NCI-H146 (cell line): ENCODE measurements around the gene TMEM87B.
"Not testable (repeated sequence)": the region's sequence is repeated elsewhere in the genome, so short reads cannot be mapped to it uniquely, and the experiment has no call there.

Experiments
- DNase-seq: peaks from one replicate; lab custom pipeline; 2025; lab: John Stamatoyannopoulos, UW

TMEM87B gene

GRCh38 chr2:112133344-112133743, 78.3 kb downstream of the TMEM87B start:
- no peak for DNase-seq

DNA sequence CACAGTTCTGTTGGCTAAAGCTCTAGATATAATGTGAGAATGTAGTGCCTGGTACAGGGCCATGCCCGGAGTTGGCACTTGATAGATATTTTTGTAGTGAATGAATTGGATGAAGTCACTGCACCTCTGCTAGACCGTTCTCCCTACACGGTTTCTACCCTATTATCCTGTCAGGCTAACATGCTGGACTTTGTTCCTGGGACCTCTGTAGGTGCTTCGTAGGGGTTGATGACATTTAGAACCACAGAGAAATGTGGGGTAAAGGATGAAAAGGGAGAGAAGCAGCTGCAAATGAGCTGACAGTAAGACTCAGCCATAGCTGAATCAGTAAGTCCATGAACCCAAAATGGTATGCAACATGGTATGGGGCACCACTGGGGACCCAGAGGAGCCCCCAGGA, 79.1 kb downstream of the TMEM87B start:
- DNase-seq, result no peak

DNA sequence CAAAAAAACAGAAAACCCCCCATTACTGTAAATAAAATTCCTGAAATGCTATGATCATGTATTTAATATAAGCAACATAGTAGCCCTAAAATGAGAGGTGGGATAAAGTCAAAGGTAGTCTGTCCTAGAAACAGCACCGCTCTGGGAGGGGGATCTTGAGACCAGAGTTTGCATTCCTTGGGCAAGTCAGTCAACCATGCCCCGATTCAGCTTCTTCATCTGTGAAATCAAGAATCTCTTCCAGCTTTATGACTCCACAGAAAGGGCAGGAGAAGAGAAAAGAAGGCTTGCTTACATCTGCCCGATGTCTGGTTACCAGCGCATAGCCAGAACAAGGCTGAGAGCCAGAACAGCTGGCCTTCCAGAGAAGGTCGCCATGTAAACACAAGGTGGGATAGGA, 81.0 kb downstream of the TMEM87B start:
- DNase-seq, result no peak

- peak; percentile 58 for DNase-seq
Observed at GRCh38 chr2:112137516-112138158, 82.6 kb downstream of the TMEM87B start.

DNA sequence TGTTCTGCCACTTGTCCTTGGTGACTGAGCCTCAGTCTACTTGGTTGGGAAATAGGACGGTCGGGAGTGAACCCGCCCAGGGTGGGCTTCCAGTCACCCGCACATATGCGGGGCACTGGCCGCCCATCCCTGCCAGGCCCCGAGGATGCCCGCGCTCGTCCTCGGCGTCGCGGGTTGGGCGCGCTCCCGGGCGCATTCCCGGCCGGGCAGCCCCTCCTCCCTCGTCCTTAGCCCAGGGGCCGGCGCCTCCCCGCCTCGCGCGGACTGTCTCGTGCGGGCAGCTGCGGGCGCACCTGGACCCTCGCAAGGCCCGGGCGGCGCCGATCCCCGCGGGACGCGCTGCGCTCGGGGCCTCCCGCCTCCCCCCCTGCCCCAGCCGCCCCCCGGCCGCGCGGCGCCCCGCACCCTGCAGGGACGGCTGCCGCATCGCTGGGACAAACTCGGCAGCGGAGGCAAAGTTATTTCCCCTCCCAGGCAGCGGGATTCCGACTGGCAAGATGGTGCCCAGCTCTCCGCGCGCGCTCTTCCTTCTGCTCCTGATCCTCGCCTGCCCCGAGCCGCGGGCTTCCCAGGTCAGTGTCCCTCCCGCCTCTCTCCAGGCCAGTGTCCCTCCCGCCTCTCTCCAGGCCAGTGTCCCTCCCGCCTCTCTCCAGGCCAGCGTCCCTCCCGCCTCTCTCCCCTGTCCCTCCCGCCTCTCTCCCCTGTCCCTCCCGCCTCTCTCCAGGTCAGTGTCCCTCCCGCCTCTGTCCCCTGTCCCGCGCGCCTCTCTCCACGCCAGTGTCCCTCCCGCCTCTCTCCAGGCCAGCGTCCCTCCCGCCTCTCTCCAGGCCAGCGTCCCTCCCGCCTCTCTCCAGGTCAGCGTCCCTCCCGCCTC, 83.3 kb downstream of the TMEM87B start, which contains the start of gene FBLN7:
FBLN7 (plus strand) TSS at position 227 of the 874 bp plus-strand sequence; CDS start at position 498, 271 bp downstream.
- DNase-seq, result peak; percentile 62

DNA sequence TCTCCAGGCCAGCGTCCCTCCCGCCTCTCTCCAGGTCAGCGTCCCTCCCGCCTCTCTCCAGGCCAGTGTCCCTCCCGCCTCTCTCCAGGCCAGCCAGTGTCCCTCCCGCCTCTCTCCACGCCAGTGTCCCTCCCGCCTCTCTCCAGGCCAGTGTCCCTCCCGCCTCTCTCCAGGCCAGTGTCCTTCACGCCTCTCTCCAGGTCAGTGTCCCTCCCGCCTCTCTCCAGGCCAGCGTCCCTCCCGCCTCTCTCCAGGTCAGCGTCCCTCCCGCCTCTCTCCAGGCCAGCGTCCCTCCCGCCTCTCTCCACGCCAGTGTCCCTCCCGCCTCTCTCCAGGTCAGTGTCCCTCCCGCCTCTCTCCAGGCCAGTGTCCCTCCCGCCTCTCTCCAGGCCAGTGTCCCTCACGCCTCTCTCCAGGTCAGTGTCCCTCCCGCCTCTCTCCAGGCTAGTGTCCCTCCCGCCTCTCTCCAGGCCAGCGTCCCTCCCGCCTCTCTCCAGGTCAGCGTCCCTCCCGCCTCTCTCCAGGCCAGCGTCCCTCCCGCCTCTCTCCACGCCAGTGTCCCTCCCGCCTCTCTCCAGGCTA, 84.1 kb downstream of the TMEM87B start:
- DNase-seq, result peak; percentile 39

GRCh38 chr2:112139661-112140204, 84.7 kb downstream of the TMEM87B start:
- DNase-seq, result not testable (repeated sequence)

GRCh38 chr2:112140205-112140802, 85.2 kb downstream of the TMEM87B start:
- no peak for DNase-seq

DNA sequence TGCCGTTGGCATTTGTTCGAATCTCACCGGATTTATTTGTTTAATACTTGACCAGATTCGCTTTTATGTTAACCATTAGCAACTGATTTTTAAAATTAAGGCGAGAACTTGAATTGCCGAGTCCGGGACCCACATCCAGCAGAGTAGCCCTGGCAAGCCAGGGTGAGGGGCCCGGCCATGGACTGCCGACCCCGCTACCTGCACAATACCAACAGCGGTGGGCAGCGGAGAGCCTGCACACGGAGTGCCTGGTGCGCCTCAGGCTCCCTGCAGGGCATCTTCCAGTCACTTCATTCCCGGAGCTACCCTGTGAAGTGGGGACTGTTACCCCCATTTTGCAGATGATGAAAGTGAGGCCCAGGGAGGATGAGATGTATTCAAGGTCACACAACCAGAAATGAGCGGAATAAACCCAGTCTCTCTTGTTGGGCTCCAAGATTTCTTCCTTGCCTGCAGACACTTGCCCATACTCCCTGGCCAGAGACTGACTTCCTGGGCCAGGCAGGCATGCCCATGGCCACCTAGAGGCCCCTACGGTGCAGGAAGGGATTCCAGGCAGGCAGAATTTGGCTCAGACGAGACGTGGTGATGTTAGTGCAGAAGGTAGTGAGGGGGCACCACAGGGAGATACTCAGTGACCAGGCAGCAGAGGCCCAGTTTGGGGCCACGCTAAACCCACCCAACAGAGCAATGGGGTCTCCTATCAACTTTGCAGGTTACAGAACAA, 86.0 kb downstream of the TMEM87B start:
- DNase-seq, result no peak

GRCh38 chr2:112141626-112142007, 86.5 kb downstream of the TMEM87B start:
- DNase-seq, result peak; percentile 72

DNA sequence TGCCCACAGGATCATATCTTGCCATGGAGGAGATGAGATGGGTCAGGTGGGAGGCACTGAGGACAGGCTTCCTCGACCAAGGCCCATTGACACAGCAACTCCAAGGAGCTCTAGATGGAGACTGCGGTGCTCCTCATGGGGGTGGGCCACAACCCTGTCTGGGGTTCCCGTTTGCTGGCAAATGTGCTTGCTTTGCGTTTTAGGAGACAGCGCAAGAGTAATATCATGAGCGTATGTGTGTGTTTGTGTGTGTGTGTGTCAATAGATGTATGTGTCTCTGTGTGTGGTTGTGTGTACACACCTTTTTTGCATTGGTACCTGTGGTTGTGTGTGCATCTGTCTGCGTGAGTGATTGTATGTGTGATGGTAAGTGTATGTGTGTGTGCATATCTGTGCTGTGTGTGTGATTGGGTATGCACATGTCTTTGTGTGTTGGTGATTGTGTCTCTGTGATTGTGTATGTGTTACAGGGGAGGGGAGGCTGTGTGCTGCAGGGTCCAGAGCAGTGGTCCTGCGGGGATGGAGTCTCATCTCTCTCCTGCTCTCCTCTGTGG, 87.5 kb downstream of the TMEM87B start:
- DNase-seq, result no peak

DNA sequence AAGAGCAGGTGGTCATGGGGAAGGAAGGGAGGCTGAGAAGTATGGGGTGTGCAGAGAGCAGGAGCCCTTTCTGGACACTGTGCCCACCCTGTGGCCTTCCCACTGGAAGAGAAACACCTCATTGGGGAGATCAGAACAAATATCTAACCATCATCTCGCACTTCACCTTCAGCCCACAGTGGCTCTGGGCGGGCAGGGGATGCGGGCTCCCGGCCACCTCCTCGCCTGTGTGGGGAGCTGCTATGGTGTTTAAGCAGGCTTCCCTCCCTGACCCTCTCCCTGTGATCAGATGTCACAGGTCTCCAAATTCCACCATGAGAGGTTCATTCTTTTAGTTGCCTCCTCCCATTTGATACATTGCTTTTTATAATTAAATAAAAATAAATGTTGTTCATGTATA, 88.1 kb downstream of the TMEM87B start:
- no peak for DNase-seq

GRCh38 chr2:112144966-112145365, 89.9 kb downstream of the TMEM87B start:
- no peak for DNase-seq

- DNase-seq, result no peak
Observed at GRCh38 chr2:112147382-112148168, 92.5 kb downstream of the TMEM87B start.

- no peak for DNase-seq
Observed at GRCh38 chr2:112148477-112148876, 93.4 kb downstream of the TMEM87B start.

DNA sequence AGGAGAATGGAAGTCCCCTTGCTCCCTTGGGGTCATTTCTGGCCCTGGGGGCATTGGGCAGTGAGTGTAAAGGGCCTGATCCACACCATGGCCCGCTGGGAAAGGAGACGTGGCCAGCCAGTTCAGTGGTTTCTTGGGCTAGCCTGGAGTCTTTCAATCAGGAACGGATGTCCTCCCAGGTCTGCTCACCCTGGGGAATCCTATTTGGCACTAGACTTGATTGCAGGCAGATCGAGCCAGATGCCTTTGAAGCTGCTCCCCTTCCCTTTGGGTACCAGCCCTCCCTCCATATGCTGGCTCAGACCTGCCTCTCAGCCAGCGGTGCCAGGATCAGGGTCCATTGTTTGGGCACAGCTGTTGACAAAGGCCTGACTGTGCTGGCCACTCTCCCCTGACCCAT, 94.1 kb downstream of the TMEM87B start:
- DNase-seq, result no peak

GRCh38 chr2:112149866-112150435, 94.9 kb downstream of the TMEM87B start:
- no peak for DNase-seq

GRCh38 chr2:112150447-112150846, 95.4 kb downstream of the TMEM87B start:
- no peak for DNase-seq

DNA sequence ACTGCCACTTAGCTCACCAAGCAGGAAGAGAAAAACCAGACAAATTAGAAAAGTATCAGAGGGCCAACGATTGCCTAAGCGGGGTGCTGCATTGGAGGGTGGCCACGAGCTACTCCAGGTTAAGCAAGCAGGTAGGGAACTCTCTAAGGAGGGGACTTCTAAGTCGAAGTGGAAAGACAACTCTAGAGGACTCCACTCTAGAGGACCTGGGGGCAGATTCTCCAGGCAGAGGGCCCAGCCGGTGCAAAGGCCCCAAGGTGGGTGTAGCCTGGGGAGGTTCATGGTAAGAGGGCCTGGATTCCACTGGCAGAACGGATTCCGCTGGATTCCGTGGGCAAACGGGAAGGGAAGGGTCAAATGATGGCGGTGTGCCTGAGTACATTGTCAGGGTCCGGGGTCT, 95.8 kb downstream of the TMEM87B start:
- no peak for DNase-seq

DNA sequence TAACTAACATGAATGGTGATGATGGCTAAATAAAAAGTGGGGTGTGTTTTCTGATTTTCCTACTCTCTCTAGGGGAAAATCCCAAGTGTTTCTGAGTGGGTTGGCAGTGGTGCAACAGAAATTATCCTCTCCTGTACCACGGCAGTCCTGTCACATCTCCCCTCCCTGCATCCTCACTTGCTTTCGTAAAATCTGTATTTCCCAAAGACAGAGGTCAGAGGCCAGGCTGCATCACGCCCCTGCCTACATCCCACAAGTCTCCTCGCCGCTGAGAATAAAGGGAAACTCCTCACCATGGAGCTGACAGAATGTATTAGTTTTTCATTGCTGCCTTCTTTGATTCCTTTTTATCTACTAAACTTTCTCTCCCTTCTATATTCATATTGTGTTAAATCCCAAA, 96.2 kb downstream of the TMEM87B start:
- no peak for DNase-seq
